DND-41 (cell line): ENCODE data around the gene PLCE1.

ENCODE experiments used
- ATAC-seq: fragments of 200-7000 bp; cut with Tn5 transposase; 3 replicates; pipeline ENCODE4 v1.9.1; 2021; ENCODE audit warnings: low read depth; ENCODE audit not compliant: insufficient read depth
- DNase-seq: peaks from one replicate; pipeline ENCODE4 v3.0.0-alpha.2; 2020
- H2AFZ ChIP-seq: 2 replicates; pipeline ENCODE4 v1.6.0; 2012; ENCODE audit warnings: low read depth, low read length
- H3K27ac ChIP-seq: 2 replicates; pipeline ENCODE4 v1.5.1; 2012; ENCODE audit warnings: low read length, inconsistent platforms
- H3K27me3 ChIP-seq: fragments of 200-600 bp; sonication (generic); 2 replicates; pipeline ENCODE4 v1.6.0; 2012; ENCODE audit warnings: low read length, mild to moderate bottlenecking, inconsistent platforms; ENCODE audit not compliant: insufficient read depth, poor library complexity
- H3K36me3 ChIP-seq: 2 replicates; pipeline ENCODE4 v1.5.1; 2012; ENCODE audit warnings: low read length, inconsistent platforms; ENCODE audit not compliant: insufficient read depth
- H3K4me1 ChIP-seq: 2 replicates; pipeline ENCODE4 v1.5.1; 2012; ENCODE audit warnings: mild to moderate bottlenecking, low read length; ENCODE audit not compliant: insufficient read depth
- H3K4me2 ChIP-seq: 2 replicates; pipeline ENCODE4 v1.6.0; 2012; ENCODE audit warnings: mild to moderate bottlenecking, moderate library complexity, low read length, inconsistent platforms; ENCODE audit not compliant: insufficient read depth
- H3K4me3 ChIP-seq, 2 experiments: fragments of 200-600 bp in 1 of 2; shearing (Covaris generic) in 1 of 2; 2 replicates each; pipeline ENCODE4 v1.5.1; 2012 to 2016; ENCODE audit warnings: inconsistent platforms in 2 of 2, low read length in 2 of 2, mild to moderate bottlenecking in 2 of 2, low read depth in 1 of 2, moderate library complexity in 1 of 2
- H3K79me2 ChIP-seq: 2 replicates; pipeline ENCODE4 v1.6.0; 2012; ENCODE audit warnings: low read length, inconsistent platforms; ENCODE audit not compliant: insufficient read depth
- H3K9ac ChIP-seq: 2 replicates; pipeline ENCODE4 v1.6.0; 2012; ENCODE audit warnings: low read depth, mild to moderate bottlenecking, inconsistent platforms, low read length, moderate library complexity
- H3K9me3 ChIP-seq: 2 replicates; pipeline ENCODE4 v1.5.1; 2012; ENCODE audit warnings: low read length, moderate library complexity, mild to moderate bottlenecking, inconsistent platforms; ENCODE audit not compliant: insufficient read depth, severe bottlenecking
- H4K20me1 ChIP-seq: 2 replicates; pipeline ENCODE4 v1.6.0; 2012; ENCODE audit warnings: low read length; ENCODE audit not compliant: insufficient read depth
- EZH2 ChIP-seq: IDR thresholded peaks from 3 replicates; pipeline ENCODE4 v1.6.1; 2012; ENCODE audit warnings: borderline replicate concordance, low read depth, mild to moderate bottlenecking, moderate library complexity, low read length, inconsistent platforms; ENCODE audit not compliant: severe bottlenecking
- TF ChIP-seq, protein P1 (sequence below): IDR thresholded peaks from 2 replicates; pipeline ENCODE4 v1.5.1; 2012; ENCODE audit warnings: borderline replicate concordance, low read length, moderate library complexity, mild to moderate bottlenecking; ENCODE audit not compliant: poor library complexity, severe bottlenecking; ENCODE audit errors: extremely low read depth

The PLCE1 gene

DNA sequence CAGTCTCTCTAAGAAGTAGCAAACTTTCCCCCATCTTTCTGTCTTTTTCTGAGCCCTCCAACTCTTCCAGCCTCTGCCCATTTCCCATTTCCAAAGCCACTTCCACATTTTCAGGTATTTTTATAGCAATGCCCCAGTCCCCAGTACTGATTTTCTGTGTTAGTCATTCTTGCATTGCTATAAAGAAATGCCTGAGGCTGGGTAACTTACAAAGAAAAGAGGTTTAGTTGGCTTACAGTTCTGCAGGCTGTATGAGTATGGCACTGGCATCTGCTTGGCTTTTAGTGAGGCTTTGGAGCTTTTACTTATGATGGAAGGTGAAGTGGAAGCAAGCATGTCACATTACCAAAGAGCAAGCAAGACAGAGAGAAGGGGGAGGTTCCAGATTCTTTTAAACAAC, 17.2 kb downstream of the PLCE1 start:
- Histone ChIP-seq H3K9me3 (no peaks in the 10 kb centered on the region), H4K20me1 (no peaks in the 10 kb centered on the region), H3K27ac (no peak overlapping the region), H3K36me3 (no peaks in the 10 kb centered on the region), H2AFZ (no peak overlapping the region), H3K27me3 (peaks cover 15% of the 10 kb centered on the region), H3K4me1 (no peaks in the 10 kb centered on the region), H3K9ac (no peak overlapping the region), H3K4me2 (no peak overlapping the region), H3K79me2 (no peaks in the 10 kb centered on the region), H3K4me3 (no peak overlapping the region)
- no peak for DNase-seq
- ATAC-seq = no peak
- TF ChIP-seq EZH2 = no peak
- TF ChIP-seq, protein P1, sequence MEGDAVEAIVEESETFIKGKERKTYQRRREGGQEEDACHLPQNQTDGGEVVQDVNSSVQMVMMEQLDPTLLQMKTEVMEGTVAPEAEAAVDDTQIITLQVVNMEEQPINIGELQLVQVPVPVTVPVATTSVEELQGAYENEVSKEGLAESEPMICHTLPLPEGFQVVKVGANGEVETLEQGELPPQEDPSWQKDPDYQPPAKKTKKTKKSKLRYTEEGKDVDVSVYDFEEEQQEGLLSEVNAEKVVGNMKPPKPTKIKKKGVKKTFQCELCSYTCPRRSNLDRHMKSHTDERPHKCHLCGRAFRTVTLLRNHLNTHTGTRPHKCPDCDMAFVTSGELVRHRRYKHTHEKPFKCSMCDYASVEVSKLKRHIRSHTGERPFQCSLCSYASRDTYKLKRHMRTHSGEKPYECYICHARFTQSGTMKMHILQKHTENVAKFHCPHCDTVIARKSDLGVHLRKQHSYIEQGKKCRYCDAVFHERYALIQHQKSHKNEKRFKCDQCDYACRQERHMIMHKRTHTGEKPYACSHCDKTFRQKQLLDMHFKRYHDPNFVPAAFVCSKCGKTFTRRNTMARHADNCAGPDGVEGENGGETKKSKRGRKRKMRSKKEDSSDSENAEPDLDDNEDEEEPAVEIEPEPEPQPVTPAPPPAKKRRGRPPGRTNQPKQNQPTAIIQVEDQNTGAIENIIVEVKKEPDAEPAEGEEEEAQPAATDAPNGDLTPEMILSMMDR = no peak

DNA sequence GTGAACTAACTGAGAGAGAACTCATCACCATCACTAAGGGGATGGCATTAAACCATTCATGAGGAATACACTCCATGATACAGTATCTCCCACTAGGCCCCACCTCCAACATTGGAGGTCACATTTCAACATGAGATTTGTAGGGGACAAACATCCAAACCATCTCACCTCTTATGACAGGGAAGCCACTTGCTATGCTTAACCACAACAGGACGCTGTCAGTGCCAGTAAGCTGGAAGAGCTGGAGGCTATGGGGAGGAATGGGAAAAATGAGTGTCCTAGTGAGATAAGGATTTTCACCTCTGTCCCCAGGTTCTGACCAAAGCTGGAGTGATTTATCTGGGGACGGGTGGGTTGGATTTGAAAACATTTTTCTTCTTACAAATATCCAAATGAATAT, 17.6 kb downstream of the PLCE1 start:
- H3K4me2 ChIP-seq = no peak overlapping the region
- H3K79me2 ChIP-seq = no peaks in the 10 kb centered on the region
- no peak for TF ChIP-seq EZH2
- TF ChIP-seq, protein P1 = no peak
- no peaks in the 10 kb centered on the region for H4K20me1 ChIP-seq
- no peaks in the 10 kb centered on the region for H3K4me1 ChIP-seq
- H3K27me3 ChIP-seq = peaks cover 15% of the 10 kb centered on the region
- no peaks in the 10 kb centered on the region for H3K36me3 ChIP-seq
- no peak overlapping the region for H3K9ac ChIP-seq
- H2AFZ ChIP-seq = no peak overlapping the region
- ATAC-seq (no peak), DNase-seq (no peak)
- no peaks in the 10 kb centered on the region for H3K9me3 ChIP-seq
- H3K27ac ChIP-seq = no peak overlapping the region
- H3K4me3 ChIP-seq = no peak overlapping the region

DNA sequence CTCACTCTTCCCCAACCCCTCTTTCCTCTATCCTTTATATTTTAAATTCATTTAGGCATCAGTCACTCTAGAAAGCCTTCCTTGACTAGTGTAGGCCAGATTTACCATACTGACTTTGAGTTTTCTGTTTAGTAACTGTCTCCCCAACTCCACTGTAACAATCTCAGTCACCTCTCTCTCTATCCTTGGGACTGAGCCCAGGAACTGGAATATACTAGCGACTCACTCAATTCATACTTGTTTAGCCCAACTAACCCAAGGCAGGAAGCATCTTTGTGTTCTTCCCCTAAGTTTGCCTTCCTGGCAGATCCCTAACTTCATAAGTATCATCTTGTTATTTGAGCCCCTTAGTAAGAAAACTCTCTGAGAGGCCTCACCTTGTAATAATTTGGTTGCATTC, 19.1 kb downstream of the PLCE1 start:
- peaks cover 10% of the 10 kb centered on the region for H3K27me3 ChIP-seq
- H3K79me2 ChIP-seq = no peaks in the 10 kb centered on the region
- no peak for ATAC-seq
- DNase-seq = no peak
- H3K9ac ChIP-seq = no peak overlapping the region
- no peaks in the 10 kb centered on the region for H4K20me1 ChIP-seq
- H3K4me2 ChIP-seq = no peak overlapping the region
- H3K36me3 ChIP-seq = no peaks in the 10 kb centered on the region
- no peak overlapping the region for H3K27ac ChIP-seq
- no peak for TF ChIP-seq EZH2
- no peak overlapping the region for H2AFZ ChIP-seq
- H3K4me3 ChIP-seq = no peak overlapping the region
- no peaks in the 10 kb centered on the region for H3K9me3 ChIP-seq
- no peaks in the 10 kb centered on the region for H3K4me1 ChIP-seq

DNA sequence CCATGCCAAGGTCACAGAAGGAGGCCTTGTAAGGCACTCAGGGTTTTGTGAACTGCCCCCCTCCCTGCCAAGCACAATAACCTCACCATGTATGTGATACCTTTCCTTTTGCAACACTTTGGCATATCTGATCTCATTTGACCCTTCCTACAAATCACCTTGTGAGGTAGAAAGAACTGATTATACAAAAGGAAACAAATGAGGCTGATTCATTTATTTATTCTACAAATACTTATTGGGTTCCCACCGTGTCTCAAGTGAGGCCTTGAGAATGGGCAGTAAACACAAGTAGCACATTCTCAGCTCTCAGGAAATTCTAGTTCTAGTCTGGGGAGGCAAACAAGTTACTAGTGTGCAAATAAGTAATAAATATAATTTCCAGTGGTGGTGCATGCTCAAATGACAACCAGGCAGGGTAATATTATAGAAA, 19.6 kb downstream of the PLCE1 start:
- Histone ChIP-seq H3K9me3 (no peaks in the 10 kb centered on the region), H3K27me3 (peaks cover 10% of the 10 kb centered on the region), H4K20me1 (no peaks in the 10 kb centered on the region), H3K4me2 (no peak overlapping the region), H3K9ac (no peak overlapping the region), H3K4me1 (no peaks in the 10 kb centered on the region), H3K79me2 (no peaks in the 10 kb centered on the region), H2AFZ (no peak overlapping the region), H3K27ac (no peak overlapping the region), H3K4me3 (no peak overlapping the region), H3K36me3 (no peaks in the 10 kb centered on the region)
- no peak for TF ChIP-seq EZH2
- TF ChIP-seq, protein P1 = no peak
- ATAC-seq (no peak), DNase-seq (no peak)
